SJCRH30 (cell line): ENCODE data around the gene MTG2. TPM values are rescaled to one million over a fixed set of nuclear protein-coding genes. Genes with fewer than 3 reads are reported as not detected.
A peak's percentile ranks its signal among the peaks of the same experiment; 100 is the strongest.

Experiments used
- DNase-seq, 2 experiments: peaks; one replicate each; pipeline ENCODE4 v3.0.0-alpha.2; 2015 to 2020
- H3K27ac ChIP-seq: fragments of 250-450 bp; sonication (Bioruptor Pico); 2 replicates; pipeline ENCODE4 v1.5.1; 2020; ENCODE audit warnings: mild to moderate bottlenecking, moderate library complexity
- H3K27me3 ChIP-seq: fragments of 250-450 bp; sonication (Bioruptor Pico); 2 replicates; pipeline ENCODE4 v1.5.1; 2020; ENCODE audit warnings: mild to moderate bottlenecking, moderate library complexity
- H3K36me3 ChIP-seq: fragments of 250-450 bp; sonication (Bioruptor Pico); 2 replicates; pipeline ENCODE4 v1.5.1; 2020; ENCODE audit warnings: mild to moderate bottlenecking, moderate library complexity
- H3K4me1 ChIP-seq: fragments of 250-450 bp; sonication (Bioruptor Pico); 2 replicates; pipeline ENCODE4 v1.5.1; 2020; ENCODE audit warnings: mild to moderate bottlenecking, moderate library complexity
- H3K4me3 ChIP-seq: fragments of 250-450 bp; sonication (Bioruptor Pico); 2 replicates; pipeline ENCODE4 v1.5.1; 2020; ENCODE audit warnings: mild to moderate bottlenecking, moderate library complexity
- H3K9me3 ChIP-seq: fragments of 250-450 bp; sonication (Bioruptor Pico); replicated peaks from 2 replicates; pipeline ENCODE4 v1.5.1; 2020; ENCODE audit warnings: mild to moderate bottlenecking, moderate library complexity
- total RNA-seq: library from RNA; depleted of rRNA; stranded (reverse); fragments of >200 nt; shearing (Covaris generic); gene quantifications from 2 replicates; pipeline ENCODE4 v1.2.3, GENCODE V29; 2014

MTG2 gene
- total RNA-seq, 1 experiment from 2014 or later: 66.2 TPM

- H3K4me1 ChIP-seq: peaks cover 9% of the 10 kb centered on the region
- H3K4me3 ChIP-seq: no peak overlapping the region
- DNase-seq: no peak
- H3K9me3 ChIP-seq: no peaks in the 10 kb centered on the region
- no peaks in the 10 kb centered on the region for H3K27me3 ChIP-seq
- no peak overlapping the region for H3K27ac ChIP-seq
- H3K36me3 ChIP-seq: peaks cover 46% of the 10 kb centered on the region
Measured at GRCh38 chr20:62195736-62196135, 12.9 kb downstream of the MTG2 start.

GRCh38 chr20:62196286-62196685, 13.5 kb downstream of the MTG2 start:
- H3K9me3 ChIP-seq: no peaks in the 10 kb centered on the region
- H3K4me1 ChIP-seq: peaks cover 15% of the 10 kb centered on the region
- peaks cover 46% of the 10 kb centered on the region for H3K36me3 ChIP-seq
- no peak overlapping the region for H3K27ac ChIP-seq
- no peak for DNase-seq
- H3K4me3 ChIP-seq: no peak overlapping the region
- no peaks in the 10 kb centered on the region for H3K27me3 ChIP-seq

GRCh38 chr20:62197311-62197710, 14.5 kb downstream of the MTG2 start:
- Histone ChIP-seq H3K27ac (no peak overlapping the region), H3K4me3 (no peak overlapping the region), H3K27me3 (no peaks in the 10 kb centered on the region), H3K4me1 (peaks cover 23% of the 10 kb centered on the region), H3K36me3 (peaks cover 46% of the 10 kb centered on the region), H3K9me3 (no peaks in the 10 kb centered on the region)
- no peak for DNase-seq

GRCh38 chr20:62197801-62198200, 15.0 kb downstream of the MTG2 start:
- H3K36me3 ChIP-seq: peaks cover 46% of the 10 kb centered on the region
- H3K27ac ChIP-seq: no peak overlapping the region
- DNase-seq: no peak
- H3K9me3 ChIP-seq: no peaks in the 10 kb centered on the region
- H3K4me1 ChIP-seq: peaks cover 28% of the 10 kb centered on the region
- no peaks in the 10 kb centered on the region for H3K27me3 ChIP-seq
- no peak overlapping the region for H3K4me3 ChIP-seq

- H3K36me3 ChIP-seq: peaks cover 46% of the 10 kb centered on the region
- H3K27ac ChIP-seq: no peak overlapping the region
- DNase-seq: no peak
- peaks cover 34% of the 10 kb centered on the region for H3K4me1 ChIP-seq
- no peak overlapping the region for H3K4me3 ChIP-seq
- no peaks in the 10 kb centered on the region for H3K9me3 ChIP-seq
- H3K27me3 ChIP-seq: no peaks in the 10 kb centered on the region
Measured at GRCh38 chr20:62198496-62198895, 15.7 kb downstream of the MTG2 start.

- peaks cover 43% of the 10 kb centered on the region for H3K36me3 ChIP-seq
- peaks cover 38% of the 10 kb centered on the region for H3K4me1 ChIP-seq
- no peak overlapping the region for H3K4me3 ChIP-seq
- no peaks in the 10 kb centered on the region for H3K27me3 ChIP-seq
- H3K9me3 ChIP-seq: no peaks in the 10 kb centered on the region
- DNase-seq: no peak
- no peak overlapping the region for H3K27ac ChIP-seq
Measured at GRCh38 chr20:62198931-62199330, 16.1 kb downstream of the MTG2 start.

GRCh38 chr20:62200491-62201172, 17.8 kb downstream of the MTG2 start:
- DNase-seq: no peak
- Histone ChIP-seq H3K27ac (peak overlapping the region; percentile 97), H3K4me1 (peaks cover 45% of the 10 kb centered on the region), H3K9me3 (no peaks in the 10 kb centered on the region), H3K4me3 (no peak overlapping the region), H3K36me3 (peaks cover 43% of the 10 kb centered on the region), H3K27me3 (no peaks in the 10 kb centered on the region)

GRCh38 chr20:62201173-62202082, 18.6 kb downstream of the MTG2 start:
- H3K4me3 ChIP-seq: peak overlapping the region; percentile 23
- DNase-seq: peak; percentile 99 to 100
- H3K9me3 ChIP-seq: no peaks in the 10 kb centered on the region
- peak overlapping the region; percentile 97 for H3K27ac ChIP-seq
- H3K27me3 ChIP-seq: no peaks in the 10 kb centered on the region
- H3K4me1 ChIP-seq: peaks cover 45% of the 10 kb centered on the region
- peaks cover 37% of the 10 kb centered on the region for H3K36me3 ChIP-seq

GRCh38 chr20:62202083-62202395, 19.2 kb downstream of the MTG2 start:
- H3K4me3 ChIP-seq: peak overlapping the region; percentile 23
- DNase-seq: peak; percentile 97 to 98

GRCh38 chr20:62202676-62203377, 20.0 kb downstream of the MTG2 start:
- peak overlapping the region; percentile 1 for H3K4me3 ChIP-seq
- no peaks in the 10 kb centered on the region for H3K27me3 ChIP-seq
- H3K27ac ChIP-seq: peak overlapping the region; percentile 97
- no peak for DNase-seq
- H3K4me1 ChIP-seq: peaks cover 45% of the 10 kb centered on the region
- no peaks in the 10 kb centered on the region for H3K9me3 ChIP-seq
- H3K36me3 ChIP-seq: peaks cover 25% of the 10 kb centered on the region

More at GRCh38 chr20:62202083-62202395, 19.2 kb downstream of the MTG2 start:
- Histone ChIP-seq H3K4me1 (peaks cover 45% of the 10 kb centered on the region), H3K9me3 (no peaks in the 10 kb centered on the region), H3K27ac (peak overlapping the region; percentile 97), H3K27me3 (no peaks in the 10 kb centered on the region), H3K36me3 (peaks cover 31% of the 10 kb centered on the region)

- H3K4me3 ChIP-seq: peak overlapping the region; percentile 1
- H3K27me3 ChIP-seq: no peaks in the 10 kb centered on the region
- peaks cover 18% of the 10 kb centered on the region for H3K36me3 ChIP-seq
- peaks cover 45% of the 10 kb centered on the region for H3K4me1 ChIP-seq
- DNase-seq: peak; percentile 98 to 99
- H3K9me3 ChIP-seq: no peaks in the 10 kb centered on the region
- H3K27ac ChIP-seq: peak overlapping the region; percentile 97
Measured at GRCh38 chr20:62203378-62204030, 20.7 kb downstream of the MTG2 start.

GRCh38 chr20:62205618-62206387, 23.0 kb downstream of the MTG2 start:
- no peak overlapping the region for H3K27ac ChIP-seq
- DNase-seq: no peak
- H3K4me3 ChIP-seq: no peak overlapping the region
- H3K9me3 ChIP-seq: no peaks in the 10 kb centered on the region
- peaks cover 49% of the 10 kb centered on the region for H3K4me1 ChIP-seq
- no peaks in the 10 kb centered on the region for H3K36me3 ChIP-seq
- H3K27me3 ChIP-seq: no peaks in the 10 kb centered on the region

GRCh38 chr20:62206388-62206775, 23.6 kb downstream of the MTG2 start:
- H3K9me3 ChIP-seq: no peaks in the 10 kb centered on the region
- peaks cover 47% of the 10 kb centered on the region for H3K4me1 ChIP-seq
- H3K36me3 ChIP-seq: no peaks in the 10 kb centered on the region
- DNase-seq: no peak
- H3K27ac ChIP-seq: no peak overlapping the region
- H3K27me3 ChIP-seq: no peaks in the 10 kb centered on the region
- H3K4me3 ChIP-seq: no peak overlapping the region
